Measurements from ENCODE around the gene CFAP53.
"Not testable (repeated sequence)": the region's sequence is repeated elsewhere in the genome, so short reads cannot be mapped to it uniquely, and the experiment has no call there.

CFAP53 gene

DNA sequence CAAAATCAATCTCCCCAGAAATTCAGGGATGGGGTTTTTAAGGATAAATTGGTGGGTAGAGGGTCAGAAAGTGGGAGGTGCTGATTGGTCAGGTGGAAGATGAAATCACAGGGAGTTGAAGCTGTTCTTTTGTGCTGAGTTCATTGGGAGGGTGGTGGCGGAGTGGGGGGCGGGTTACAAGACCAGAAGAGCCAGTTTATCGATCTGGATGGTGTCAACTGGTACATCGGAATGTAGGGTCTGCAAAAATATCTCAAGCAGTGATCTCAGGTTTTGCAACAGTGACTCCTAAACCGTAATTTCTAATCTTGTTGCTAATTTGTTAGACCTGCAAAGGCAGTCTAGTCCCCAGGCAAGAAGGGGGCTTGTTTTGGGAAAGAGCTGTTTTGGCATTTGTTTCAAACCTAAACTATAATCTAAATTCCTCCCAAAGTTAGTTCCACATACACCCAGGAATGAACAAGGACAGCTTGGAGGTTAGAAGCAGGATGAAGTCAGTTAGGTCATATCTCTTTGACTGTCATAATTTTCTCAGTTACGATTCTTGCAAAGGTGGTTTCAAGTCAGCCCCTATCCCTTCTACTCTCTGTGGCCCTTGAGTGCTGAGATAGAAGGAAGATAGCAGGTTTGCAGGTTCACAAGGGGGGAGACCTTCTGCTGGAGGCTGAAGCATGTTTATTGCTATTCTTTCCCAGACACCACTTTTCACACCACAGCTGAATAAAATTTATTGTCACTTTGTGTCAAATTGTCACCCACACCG lies 33.5 kb upstream of the CFAP53 start:
- TF ChIP-seq, protein P1, sequence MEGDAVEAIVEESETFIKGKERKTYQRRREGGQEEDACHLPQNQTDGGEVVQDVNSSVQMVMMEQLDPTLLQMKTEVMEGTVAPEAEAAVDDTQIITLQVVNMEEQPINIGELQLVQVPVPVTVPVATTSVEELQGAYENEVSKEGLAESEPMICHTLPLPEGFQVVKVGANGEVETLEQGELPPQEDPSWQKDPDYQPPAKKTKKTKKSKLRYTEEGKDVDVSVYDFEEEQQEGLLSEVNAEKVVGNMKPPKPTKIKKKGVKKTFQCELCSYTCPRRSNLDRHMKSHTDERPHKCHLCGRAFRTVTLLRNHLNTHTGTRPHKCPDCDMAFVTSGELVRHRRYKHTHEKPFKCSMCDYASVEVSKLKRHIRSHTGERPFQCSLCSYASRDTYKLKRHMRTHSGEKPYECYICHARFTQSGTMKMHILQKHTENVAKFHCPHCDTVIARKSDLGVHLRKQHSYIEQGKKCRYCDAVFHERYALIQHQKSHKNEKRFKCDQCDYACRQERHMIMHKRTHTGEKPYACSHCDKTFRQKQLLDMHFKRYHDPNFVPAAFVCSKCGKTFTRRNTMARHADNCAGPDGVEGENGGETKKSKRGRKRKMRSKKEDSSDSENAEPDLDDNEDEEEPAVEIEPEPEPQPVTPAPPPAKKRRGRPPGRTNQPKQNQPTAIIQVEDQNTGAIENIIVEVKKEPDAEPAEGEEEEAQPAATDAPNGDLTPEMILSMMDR (IDR thresholded peaks at IDR 0.05; ENCODE audit: control insufficient read depth, insufficient read depth, low read depth, low read length, missing control alignments) = no peak
- no peak for DNase-seq (ENCODE audit: low read depth)
- H3K4me3 ChIP-seq (ENCODE audit: control insufficient read depth, low read depth, low read length) = no peak overlapping the region

DNA sequence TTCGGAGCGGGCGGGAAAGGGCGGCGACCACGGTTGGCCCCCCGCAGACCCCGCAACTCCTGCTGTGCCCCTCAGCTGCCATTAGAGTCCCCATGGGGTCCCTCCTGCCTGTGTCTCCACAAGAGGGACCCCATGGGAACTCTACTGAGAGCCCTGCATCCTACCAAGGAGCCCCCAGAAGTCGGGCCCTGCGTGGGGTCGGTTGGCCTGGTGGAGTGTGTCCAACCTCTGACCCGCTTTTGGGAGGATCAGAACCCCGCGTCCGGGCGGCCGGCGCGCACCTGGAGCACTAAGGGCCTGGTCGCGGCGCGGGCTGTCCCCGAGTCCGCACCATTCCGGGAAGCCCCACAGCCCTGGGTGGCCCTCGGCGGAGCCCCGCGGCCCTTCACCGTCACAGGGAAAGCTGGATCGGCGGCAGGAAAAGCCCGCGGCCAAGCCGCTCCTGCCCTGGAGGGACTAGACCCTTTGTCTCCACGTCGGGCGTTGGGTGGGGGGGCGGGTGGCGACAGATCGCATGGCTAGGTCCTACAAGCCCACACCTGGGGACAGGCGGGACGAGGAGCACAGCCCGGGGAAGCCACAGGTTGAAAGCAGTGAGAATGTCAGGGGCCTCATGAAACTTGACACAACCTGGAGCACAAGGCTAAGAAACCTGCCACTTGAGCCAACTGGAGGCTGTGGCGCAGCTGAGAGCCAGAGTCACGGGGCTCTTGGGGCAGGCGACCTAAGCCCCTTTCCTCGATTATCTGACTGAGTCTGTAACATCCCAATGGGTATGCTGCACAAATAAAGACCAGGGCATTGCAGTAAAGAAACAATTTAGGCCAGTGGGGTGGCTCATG lies 32.4 kb upstream of the CFAP53 start:
- TF ChIP-seq, protein P1 (IDR thresholded peaks at IDR 0.05; ENCODE audit: control insufficient read depth, insufficient read depth, low read depth, low read length, missing control alignments) = no peak
- H3K4me3 ChIP-seq (ENCODE audit: control insufficient read depth, low read depth, low read length) = no peak overlapping the region
- no peak for DNase-seq (ENCODE audit: low read depth)

DNA sequence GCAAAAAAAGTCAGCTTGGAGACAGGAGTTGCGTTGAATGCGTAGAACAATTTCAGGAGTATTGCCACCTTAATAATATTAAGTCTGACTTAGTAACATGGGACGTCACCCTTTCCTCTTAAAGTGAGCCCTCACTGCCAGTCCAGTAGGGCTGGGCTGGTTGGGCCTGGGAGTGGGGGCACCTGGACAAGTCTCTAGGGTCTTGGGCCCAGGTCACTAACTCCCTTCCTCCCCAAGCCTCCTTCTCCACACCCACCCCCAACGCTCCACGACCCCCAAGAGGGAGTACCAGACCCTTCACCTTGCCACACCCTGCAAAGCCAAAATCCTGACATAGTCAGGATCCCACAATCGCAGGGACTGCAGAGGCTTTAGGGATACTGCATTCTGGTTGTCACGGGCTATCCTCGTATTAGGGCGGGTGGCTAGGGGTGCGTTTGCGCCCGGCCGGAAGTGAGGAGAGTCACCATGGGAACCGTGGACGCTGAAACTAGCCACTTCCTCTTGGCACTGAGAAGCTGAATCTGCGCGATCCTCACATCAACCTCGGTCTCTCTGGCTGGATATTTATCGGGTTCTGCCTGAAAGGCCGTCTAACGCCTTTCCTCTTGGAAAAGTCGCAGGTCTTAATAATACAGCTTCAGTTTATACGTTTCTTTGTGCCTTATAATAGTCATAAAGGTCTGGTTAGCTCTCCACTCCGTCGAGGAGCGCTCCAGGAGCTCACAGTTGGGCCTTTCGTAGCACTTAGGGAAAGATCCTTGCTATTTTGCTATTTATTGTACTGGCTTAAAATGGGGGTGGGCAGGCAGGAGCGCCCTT lies 31.5 kb upstream of the CFAP53 start:
- TF ChIP-seq, protein P1 (IDR thresholded peaks at IDR 0.05; ENCODE audit: control insufficient read depth, insufficient read depth, low read depth, low read length, missing control alignments) = no peak
- peak overlapping the region; percentile 50 for H3K4me3 ChIP-seq (ENCODE audit: control insufficient read depth, low read depth, low read length)
- no peak for DNase-seq (ENCODE audit: low read depth)

DNA sequence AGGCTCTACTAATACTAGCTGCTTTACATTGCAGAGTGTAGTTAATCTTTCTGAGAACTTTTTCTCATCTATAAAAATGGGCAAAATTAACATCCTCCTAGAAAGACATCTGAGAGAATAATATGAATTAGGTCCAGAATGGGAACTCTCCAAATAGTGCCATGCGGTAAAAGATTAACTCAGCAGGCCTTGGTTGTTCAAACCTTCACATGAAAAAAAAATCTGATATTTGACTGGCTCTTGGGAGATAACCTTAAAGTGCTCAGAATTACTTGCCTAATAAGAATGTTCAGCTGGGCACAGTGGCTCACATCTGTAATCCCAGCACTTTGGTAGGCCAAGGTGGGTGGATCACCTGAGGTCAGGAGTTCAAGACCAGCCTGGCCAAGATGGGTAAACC lies 26.7 kb upstream of the CFAP53 start:
- TF ChIP-seq, protein P1 (IDR thresholded peaks at IDR 0.05; ENCODE audit: control insufficient read depth, insufficient read depth, low read depth, low read length, missing control alignments) = no peak
- no peak for DNase-seq (ENCODE audit: low read depth)
- H3K4me3 ChIP-seq (ENCODE audit: control insufficient read depth, low read depth, low read length) = no peak overlapping the region

DNA sequence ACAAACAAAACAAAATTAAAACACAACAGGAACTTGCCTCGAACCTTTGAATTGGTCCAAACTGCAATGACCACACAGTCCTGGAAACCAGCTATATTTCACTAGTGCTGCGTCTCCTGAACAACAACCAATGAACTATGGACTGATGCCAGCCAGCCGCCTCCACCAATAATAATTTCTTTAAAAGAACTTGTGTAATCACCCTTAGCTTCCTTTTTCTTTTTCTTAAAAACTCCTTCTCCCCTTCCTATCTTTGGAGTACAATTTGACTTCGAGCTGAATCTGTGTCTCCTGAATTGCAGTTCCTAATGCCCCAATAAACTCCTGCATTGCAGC lies 22.8 kb upstream of the CFAP53 start:
- TF ChIP-seq, protein P1 (IDR thresholded peaks at IDR 0.05; ENCODE audit: control insufficient read depth, insufficient read depth, low read depth, low read length, missing control alignments) = no peak
- no peak overlapping the region for H3K4me3 ChIP-seq (ENCODE audit: control insufficient read depth, low read depth, low read length)
- DNase-seq (ENCODE audit: low read depth) = no peak

DNA sequence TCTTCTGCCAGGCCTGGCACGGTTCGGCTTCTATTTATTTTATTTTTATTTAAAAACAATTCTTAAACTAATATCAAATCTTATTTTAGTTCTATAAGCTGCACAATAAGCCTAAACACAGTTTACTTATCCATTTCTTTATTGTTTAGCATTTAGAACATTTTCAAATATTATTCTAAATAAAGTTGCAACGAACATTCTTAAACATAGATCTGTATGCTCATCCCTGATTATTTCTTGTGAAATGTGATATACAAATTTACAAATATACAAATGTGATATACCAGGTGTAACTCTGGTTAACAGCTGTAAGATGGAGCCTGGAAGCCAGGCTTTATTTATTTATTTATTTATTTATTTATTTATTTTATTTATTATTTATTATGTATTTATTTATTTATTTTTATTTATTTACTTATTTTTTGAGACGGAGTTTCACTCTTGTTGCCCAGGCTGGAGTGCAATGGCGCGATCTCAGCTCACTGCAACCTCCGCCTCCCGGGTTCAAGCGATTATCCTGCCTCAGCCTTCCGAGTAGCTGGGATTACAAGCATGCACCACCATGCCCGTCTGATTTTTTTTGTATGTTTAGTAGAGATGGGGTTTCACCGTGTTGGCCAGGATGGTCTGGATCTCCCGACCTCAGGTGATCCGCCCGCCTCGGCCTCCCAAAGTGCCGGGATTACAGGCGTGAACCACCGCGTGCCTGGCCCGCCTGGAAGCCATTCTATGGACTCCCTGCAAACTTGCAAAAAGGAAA lies 22.2 kb upstream of the CFAP53 start:
- not testable (repeated sequence) for DNase-seq (ENCODE audit: low read depth)
- H3K4me3 ChIP-seq (ENCODE audit: control insufficient read depth, low read depth, low read length) = peak overlapping the region; percentile 98
